ENCODE data around the gene RAPGEF3.

RAPGEF3 gene, protein sequence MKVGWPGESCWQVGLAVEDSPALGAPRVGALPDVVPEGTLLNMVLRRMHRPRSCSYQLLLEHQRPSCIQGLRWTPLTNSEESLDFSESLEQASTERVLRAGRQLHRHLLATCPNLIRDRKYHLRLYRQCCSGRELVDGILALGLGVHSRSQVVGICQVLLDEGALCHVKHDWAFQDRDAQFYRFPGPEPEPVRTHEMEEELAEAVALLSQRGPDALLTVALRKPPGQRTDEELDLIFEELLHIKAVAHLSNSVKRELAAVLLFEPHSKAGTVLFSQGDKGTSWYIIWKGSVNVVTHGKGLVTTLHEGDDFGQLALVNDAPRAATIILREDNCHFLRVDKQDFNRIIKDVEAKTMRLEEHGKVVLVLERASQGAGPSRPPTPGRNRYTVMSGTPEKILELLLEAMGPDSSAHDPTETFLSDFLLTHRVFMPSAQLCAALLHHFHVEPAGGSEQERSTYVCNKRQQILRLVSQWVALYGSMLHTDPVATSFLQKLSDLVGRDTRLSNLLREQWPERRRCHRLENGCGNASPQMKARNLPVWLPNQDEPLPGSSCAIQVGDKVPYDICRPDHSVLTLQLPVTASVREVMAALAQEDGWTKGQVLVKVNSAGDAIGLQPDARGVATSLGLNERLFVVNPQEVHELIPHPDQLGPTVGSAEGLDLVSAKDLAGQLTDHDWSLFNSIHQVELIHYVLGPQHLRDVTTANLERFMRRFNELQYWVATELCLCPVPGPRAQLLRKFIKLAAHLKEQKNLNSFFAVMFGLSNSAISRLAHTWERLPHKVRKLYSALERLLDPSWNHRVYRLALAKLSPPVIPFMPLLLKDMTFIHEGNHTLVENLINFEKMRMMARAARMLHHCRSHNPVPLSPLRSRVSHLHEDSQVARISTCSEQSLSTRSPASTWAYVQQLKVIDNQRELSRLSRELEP

DNA sequence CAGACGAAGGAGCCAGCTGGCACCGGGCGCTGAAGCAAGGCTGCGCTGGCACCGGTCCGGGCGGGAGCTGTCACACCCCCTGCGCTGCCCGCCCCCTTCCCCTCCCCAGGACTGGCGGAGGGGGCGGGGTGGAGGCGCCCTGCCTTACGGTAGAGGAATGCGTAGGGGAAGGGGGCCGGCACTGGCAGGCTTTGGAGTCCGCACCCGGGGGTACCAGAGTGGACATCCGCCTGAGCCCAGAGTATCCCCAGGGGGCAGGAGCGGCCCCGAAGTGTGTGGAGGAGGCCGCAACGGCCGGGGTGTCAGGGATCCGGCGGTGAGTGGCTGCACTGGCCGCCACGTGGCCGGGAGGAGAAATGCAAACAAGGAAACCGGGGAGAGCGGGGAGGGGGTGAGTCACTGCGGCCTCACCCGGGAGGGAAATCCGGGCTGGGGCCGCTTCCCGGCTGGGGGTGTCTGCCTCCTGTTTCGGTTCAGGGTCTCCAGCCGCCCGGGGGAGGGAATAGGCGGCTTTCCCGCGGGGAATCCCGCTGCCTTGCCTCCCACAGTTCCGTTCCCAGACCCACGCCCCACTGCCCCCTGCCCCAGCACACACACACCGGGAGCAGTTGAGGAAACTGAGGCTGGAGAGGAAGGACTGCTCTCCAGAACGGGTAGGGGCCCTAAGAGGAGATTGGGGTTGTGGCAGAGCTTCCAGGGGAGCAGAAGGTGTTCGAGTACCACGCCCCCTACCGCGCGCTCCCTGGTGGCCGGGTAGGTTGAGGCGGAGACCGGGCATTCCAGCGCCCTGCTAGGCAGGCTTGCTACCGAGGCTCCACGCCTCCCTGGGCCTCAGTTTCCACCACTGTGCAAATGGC is at the start of gene RAPGEF3:
Gene RAPGEF3 (minus strand): TSS at position 47 of the 857 bp plus-strand sequence. CDS start 324 bp downstream, outside the sequence.
- no peaks in the 10 kb centered on the region for H3K27me3 Mint-ChIP-seq
- no peaks in the 10 kb centered on the region for H3K36me3 Mint-ChIP-seq (ENCODE audit: low read depth)
- H3K9me3 Mint-ChIP-seq = no peaks in the 10 kb centered on the region
- H3K27ac Mint-ChIP-seq = peak within 1 kb of the TSS; percentile 80
- peak; percentile 82 for DNase-seq
- peaks cover 44% of the 10 kb centered on the region for H3K4me1 Mint-ChIP-seq (ENCODE audit: low read depth)
- peak within 1 kb of the TSS; percentile 75 for H3K4me3 Mint-ChIP-seq

DNA sequence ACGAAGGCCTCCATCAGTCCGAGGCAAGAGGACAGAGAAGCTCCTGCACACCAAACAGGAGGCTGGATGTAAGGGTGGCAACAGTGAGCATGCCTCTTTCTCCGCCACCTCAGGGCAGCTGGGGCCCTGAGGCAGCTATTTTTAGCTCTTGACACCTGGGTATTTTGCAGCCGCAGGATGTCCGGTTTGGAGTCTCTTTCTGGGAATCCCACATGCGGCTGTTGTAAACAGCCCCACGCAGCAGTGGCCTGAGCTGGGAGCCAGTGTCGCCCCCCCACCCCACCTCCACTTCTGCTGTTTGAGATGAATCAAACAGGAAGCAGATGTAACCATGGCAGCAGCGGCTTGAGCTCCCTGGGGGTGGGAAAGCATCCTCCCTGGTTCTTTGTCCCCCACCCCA is 49.4 kb upstream of the RAPGEF3 start:
- peak; percentile 85 for DNase-seq
- H3K4me3 Mint-ChIP-seq = peak overlapping the region; percentile 67
- H3K27me3 Mint-ChIP-seq = no peaks in the 10 kb centered on the region
- H3K4me1 Mint-ChIP-seq (ENCODE audit: low read depth) = peaks cover 94% of the 10 kb centered on the region
- no peaks in the 10 kb centered on the region for H3K9me3 Mint-ChIP-seq
- peak overlapping the region; percentile 96 for H3K27ac Mint-ChIP-seq
- peaks cover 78% of the 10 kb centered on the region for H3K36me3 Mint-ChIP-seq (ENCODE audit: low read depth)

- DNase-seq = no peak
- peaks cover 82% of the 10 kb centered on the region for H3K36me3 Mint-ChIP-seq (ENCODE audit: low read depth)
- no peaks in the 10 kb centered on the region for H3K27me3 Mint-ChIP-seq
- peak overlapping the region; percentile 67 for H3K4me3 Mint-ChIP-seq
- H3K9me3 Mint-ChIP-seq = no peaks in the 10 kb centered on the region
- H3K4me1 Mint-ChIP-seq (ENCODE audit: low read depth) = peaks cover 96% of the 10 kb centered on the region
- peak overlapping the region; percentile 96 for H3K27ac Mint-ChIP-seq
These were observed 48.7 kb upstream of the RAPGEF3 start for GRCh38 chr12:47807338-47807737.

GRCh38 chr12:47805417-47805816 is 46.7 kb upstream of the RAPGEF3 start:
- DNase-seq = no peak
- H3K9me3 Mint-ChIP-seq = no peaks in the 10 kb centered on the region
- H3K27ac Mint-ChIP-seq = peak overlapping the region; percentile 96
- peaks cover 95% of the 10 kb centered on the region for H3K4me1 Mint-ChIP-seq (ENCODE audit: low read depth)
- peak overlapping the region; percentile 29 for H3K4me3 Mint-ChIP-seq
- H3K36me3 Mint-ChIP-seq (ENCODE audit: low read depth) = peaks cover 84% of the 10 kb centered on the region
- H3K27me3 Mint-ChIP-seq = no peaks in the 10 kb centered on the region

DNA sequence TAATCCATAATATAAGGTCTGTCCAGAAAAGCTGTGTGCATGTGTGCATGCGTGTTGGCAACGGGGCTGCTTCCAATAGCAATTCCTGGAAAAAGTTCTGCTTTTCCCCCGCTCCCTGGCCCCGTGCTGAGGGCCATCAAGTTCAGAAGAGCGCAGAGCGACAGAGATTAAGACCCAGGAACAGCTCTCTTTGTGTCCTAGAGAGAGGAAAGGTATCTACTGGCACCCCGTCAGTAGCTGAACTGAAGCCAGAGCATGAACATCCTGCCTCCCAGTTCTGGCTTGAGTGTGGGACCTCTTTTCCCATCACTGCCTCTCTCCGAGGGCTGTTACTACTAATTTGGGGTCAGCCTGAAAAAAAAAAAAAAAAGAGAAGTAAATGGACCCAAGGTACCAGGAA is 45.5 kb upstream of the RAPGEF3 start:
- no peak for DNase-seq
- Mint-ChIP-seq H3K4me3 (no peak overlapping the region), H3K27me3 (no peaks in the 10 kb centered on the region), H3K27ac (peak overlapping the region; percentile 96), H3K4me1 (ENCODE audit: low read depth) (peaks cover 94% of the 10 kb centered on the region), H3K36me3 (ENCODE audit: low read depth) (peaks cover 88% of the 10 kb centered on the region), H3K9me3 (no peaks in the 10 kb centered on the region)

- H3K4me1 Mint-ChIP-seq (ENCODE audit: low read depth) = peaks cover 92% of the 10 kb centered on the region
These were observed 44.7 kb upstream of the RAPGEF3 start for GRCh38 chr12:47803191-47803875.

DNA sequence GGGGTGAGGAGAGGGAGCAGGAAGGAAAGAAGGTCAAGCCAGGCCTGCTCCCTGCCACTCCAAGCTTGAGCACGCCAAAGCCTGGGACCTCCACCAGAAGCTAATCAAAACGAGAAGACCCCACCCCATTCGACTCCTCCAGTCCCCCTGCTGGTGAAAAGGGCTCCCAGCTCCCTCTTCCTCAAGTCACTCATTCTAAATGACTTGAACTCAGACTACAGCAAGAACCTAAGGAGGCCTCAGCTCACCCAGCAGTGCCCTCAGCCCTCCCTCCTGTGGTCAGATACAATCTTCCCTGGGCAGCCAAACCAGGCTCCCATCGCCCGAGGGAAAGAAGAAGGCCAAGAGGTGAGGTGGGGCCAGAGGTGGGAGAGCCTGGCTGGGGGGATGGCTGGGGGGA is 43.6 kb upstream of the RAPGEF3 start:
- H3K4me3 Mint-ChIP-seq = peak overlapping the region; percentile 25
- H3K36me3 Mint-ChIP-seq (ENCODE audit: low read depth) = peaks cover 95% of the 10 kb centered on the region
- peaks cover 85% of the 10 kb centered on the region for H3K4me1 Mint-ChIP-seq (ENCODE audit: low read depth)
- H3K9me3 Mint-ChIP-seq = no peaks in the 10 kb centered on the region
- DNase-seq = no peak
- peak overlapping the region; percentile 96 for H3K27ac Mint-ChIP-seq
- no peaks in the 10 kb centered on the region for H3K27me3 Mint-ChIP-seq

More at GRCh38 chr12:47803191-47803875, 44.7 kb upstream of the RAPGEF3 start:
- H3K4me3 Mint-ChIP-seq = peak overlapping the region; percentile 4
- no peaks in the 10 kb centered on the region for H3K27me3 Mint-ChIP-seq
- H3K27ac Mint-ChIP-seq = peak overlapping the region; percentile 96
- DNase-seq = no peak
- H3K36me3 Mint-ChIP-seq (ENCODE audit: low read depth) = peaks cover 93% of the 10 kb centered on the region
- H3K9me3 Mint-ChIP-seq = no peaks in the 10 kb centered on the region

GRCh38 chr12:47801904-47802246 is 43.2 kb upstream of the RAPGEF3 start:
- Mint-ChIP-seq H3K27ac (peak overlapping the region; percentile 96), H3K4me3 (peak overlapping the region; percentile 25), H3K9me3 (no peaks in the 10 kb centered on the region), H3K36me3 (ENCODE audit: low read depth) (peaks cover 95% of the 10 kb centered on the region), H3K4me1 (ENCODE audit: low read depth) (peaks cover 81% of the 10 kb centered on the region), H3K27me3 (no peaks in the 10 kb centered on the region)
- no peak for DNase-seq

- peaks cover 95% of the 10 kb centered on the region for H3K36me3 Mint-ChIP-seq (ENCODE audit: low read depth)
- DNase-seq = no peak
- no peaks in the 10 kb centered on the region for H3K9me3 Mint-ChIP-seq
- no peaks in the 10 kb centered on the region for H3K27me3 Mint-ChIP-seq
- H3K4me3 Mint-ChIP-seq = no peak overlapping the region
- peaks cover 76% of the 10 kb centered on the region for H3K4me1 Mint-ChIP-seq (ENCODE audit: low read depth)
- H3K27ac Mint-ChIP-seq = peak overlapping the region; percentile 96
These were observed 42.7 kb upstream of the RAPGEF3 start for GRCh38 chr12:47801170-47801903.

DNA sequence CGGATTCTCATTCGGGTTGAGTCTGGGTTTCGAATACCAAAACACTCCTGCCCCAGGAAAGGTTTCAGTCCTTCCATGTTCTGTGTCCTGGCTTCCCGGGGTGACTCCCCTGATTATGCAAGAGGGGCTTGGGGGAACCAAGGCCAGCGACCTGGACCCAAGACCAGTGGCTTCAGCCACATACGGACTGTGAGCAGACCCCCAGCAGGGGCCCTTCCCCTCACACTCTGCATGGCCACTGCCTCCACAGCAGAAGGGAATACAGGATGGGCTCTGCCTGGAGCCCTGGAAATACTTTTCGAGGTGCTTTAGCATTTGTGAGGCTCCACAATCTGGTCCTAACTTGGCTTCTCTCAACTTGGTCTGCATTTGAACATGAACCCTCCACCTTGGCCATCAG is 41.9 kb upstream of the RAPGEF3 start:
- H3K4me3 Mint-ChIP-seq = no peak overlapping the region
- peaks cover 68% of the 10 kb centered on the region for H3K4me1 Mint-ChIP-seq (ENCODE audit: low read depth)
- H3K36me3 Mint-ChIP-seq (ENCODE audit: low read depth) = peaks cover 94% of the 10 kb centered on the region
- peak overlapping the region; percentile 96 for H3K27ac Mint-ChIP-seq
- no peaks in the 10 kb centered on the region for H3K9me3 Mint-ChIP-seq
- H3K27me3 Mint-ChIP-seq = no peaks in the 10 kb centered on the region
- no peak for DNase-seq

DNA sequence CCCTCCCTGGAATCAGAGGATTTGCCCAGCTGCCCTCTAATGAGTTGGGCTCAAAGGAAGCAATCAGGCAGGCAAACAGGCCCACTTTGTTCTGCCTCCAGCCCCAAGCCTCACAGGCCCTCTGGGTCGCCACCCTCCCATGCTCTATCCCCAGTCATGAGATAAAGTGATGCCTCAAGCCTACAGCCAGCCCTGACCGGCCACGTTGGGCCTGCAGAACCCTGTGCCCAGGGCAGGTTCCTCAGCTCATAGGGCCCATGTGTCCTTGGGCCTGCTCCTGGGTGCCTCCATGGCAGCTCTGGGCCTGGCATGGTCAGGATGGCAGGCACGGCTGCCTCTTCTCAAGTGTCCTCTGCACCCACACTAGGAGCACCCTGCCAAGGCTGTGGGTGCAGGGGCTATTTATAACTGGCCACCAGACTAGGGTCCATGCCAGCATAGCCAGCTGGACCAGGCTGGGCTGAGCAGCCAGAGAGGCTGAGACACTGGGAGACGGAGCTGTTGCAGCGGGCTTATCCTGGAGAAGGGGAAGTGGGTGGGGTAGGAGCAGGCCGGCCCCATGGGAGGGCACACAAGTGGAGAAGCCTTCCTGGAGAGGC is 40.8 kb upstream of the RAPGEF3 start:
- Mint-ChIP-seq H3K4me3 (no peak overlapping the region), H3K36me3 (ENCODE audit: low read depth) (peaks cover 94% of the 10 kb centered on the region), H3K4me1 (ENCODE audit: low read depth) (peaks cover 57% of the 10 kb centered on the region)

DNA sequence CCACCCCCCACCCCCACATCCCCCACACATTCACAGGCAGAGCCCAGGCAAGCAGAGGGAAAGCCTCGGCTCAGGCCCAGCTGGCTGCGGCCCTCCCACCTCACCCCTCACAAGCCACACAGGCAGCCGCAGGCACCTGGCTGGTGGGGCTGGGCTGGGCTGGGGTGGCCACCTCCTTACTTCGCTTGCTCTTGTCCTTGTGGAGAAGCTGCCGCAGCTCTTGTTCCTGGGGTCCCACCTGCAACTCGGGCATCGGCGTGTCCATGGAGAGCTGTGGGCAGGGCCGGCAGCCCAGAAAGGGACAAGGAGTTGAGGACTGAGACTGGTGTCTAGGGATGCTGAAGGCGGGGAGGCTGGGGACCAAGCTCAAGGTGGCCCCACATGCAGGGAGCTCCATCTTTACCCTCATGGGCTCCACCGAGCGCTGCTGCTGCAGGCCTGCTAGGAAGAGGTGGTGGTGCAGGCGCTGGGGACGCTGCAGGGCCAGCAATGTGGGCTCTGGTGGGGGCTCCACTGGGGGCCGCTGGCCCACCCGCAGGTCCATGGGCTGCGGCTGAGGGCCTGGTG is 39.8 kb upstream of the RAPGEF3 start:
- H3K27me3 Mint-ChIP-seq = no peaks in the 10 kb centered on the region
- no peaks in the 10 kb centered on the region for H3K9me3 Mint-ChIP-seq
- H3K36me3 Mint-ChIP-seq (ENCODE audit: low read depth) = peaks cover 94% of the 10 kb centered on the region
- no peak overlapping the region for H3K4me3 Mint-ChIP-seq
- no peak for DNase-seq
- peak overlapping the region; percentile 73 for H3K27ac Mint-ChIP-seq
- H3K4me1 Mint-ChIP-seq (ENCODE audit: low read depth) = peaks cover 47% of the 10 kb centered on the region

More for the DNA sequence above, 40.8 kb upstream of the RAPGEF3 start:
- H3K9me3 Mint-ChIP-seq = no peaks in the 10 kb centered on the region
- peak overlapping the region; percentile 86 for H3K27ac Mint-ChIP-seq
- no peaks in the 10 kb centered on the region for H3K27me3 Mint-ChIP-seq
- no peak for DNase-seq

Data from activated T-cell treated with anti-CD3 and anti-CD28 coated beads, Interleukin-2, amount 50 U/mL, for 24 hours (primary cell).